ENCODE data around the gene CFAP97.
"Not testable (repeated sequence)": the region's sequence is repeated elsewhere in the genome, so short reads cannot be mapped to it uniquely, and the experiment has no call there.

CFAP97 gene

DNA sequence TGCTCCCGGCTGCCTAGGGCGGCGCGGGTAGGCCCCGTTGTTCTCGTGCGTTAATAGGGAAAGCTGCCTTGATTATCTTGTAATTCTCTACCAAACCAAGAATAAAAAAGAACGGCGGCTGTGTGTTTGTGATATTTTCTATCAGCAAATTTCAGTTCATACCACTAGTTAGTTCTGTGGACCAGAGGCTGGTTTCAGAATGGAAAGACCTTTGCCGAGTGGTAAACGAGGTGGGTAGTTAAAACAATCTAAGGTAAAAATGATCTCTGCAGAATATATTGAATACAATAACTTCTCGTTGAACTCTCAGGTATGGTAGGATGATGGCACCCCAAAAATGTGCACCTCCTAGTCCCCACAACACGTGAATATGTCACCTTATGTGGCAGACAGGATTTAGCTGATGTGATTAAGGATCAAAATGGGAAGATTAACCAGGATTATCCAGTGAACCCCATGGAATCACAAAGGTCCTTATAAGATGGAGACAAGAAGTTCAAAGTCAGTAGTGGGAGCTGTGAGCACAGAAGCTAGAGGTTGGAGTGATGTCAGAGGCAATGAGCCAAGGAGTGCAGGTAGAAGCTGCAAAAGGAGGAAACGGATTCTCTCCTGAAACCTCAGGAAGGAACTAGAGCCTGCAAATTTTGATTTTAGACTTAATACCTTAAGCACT, 574 bp upstream of the CFAP97 start:
- H3K79me2 ChIP-seq (ENCODE audit: insufficient read depth, low read depth), result peaks cover 37% of the 10 kb centered on the region
- H3K27ac ChIP-seq, result peak overlapping the region; percentile 95
- TF ChIP-seq, protein P1, sequence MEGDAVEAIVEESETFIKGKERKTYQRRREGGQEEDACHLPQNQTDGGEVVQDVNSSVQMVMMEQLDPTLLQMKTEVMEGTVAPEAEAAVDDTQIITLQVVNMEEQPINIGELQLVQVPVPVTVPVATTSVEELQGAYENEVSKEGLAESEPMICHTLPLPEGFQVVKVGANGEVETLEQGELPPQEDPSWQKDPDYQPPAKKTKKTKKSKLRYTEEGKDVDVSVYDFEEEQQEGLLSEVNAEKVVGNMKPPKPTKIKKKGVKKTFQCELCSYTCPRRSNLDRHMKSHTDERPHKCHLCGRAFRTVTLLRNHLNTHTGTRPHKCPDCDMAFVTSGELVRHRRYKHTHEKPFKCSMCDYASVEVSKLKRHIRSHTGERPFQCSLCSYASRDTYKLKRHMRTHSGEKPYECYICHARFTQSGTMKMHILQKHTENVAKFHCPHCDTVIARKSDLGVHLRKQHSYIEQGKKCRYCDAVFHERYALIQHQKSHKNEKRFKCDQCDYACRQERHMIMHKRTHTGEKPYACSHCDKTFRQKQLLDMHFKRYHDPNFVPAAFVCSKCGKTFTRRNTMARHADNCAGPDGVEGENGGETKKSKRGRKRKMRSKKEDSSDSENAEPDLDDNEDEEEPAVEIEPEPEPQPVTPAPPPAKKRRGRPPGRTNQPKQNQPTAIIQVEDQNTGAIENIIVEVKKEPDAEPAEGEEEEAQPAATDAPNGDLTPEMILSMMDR (conservative IDR thresholded peaks at IDR 0.05; ENCODE audit: low read depth, low read length), result no peak
- peak overlapping the region; percentile 99 for H3K9ac ChIP-seq
- no peak overlapping the region for H3K4me3 ChIP-seq (IDR thresholded peaks at IDR 0.05; ENCODE audit: insufficient read depth, low read depth, low read length)
- peak overlapping the region; percentile 97 for H3K4me2 ChIP-seq
- no peaks in the 10 kb centered on the region for H4K20me1 ChIP-seq (ENCODE audit: insufficient read depth)
- peaks cover 40% of the 10 kb centered on the region for H3K4me1 ChIP-seq (ENCODE audit: low read depth, poor library complexity, severe bottlenecking)
- no peaks in the 10 kb centered on the region for H3K27me3 ChIP-seq (ENCODE audit: insufficient read depth, low read depth)
- H2AFZ ChIP-seq (ENCODE audit: low read depth), result peak overlapping the region; percentile 65
- no peaks in the 10 kb centered on the region for H3K36me3 ChIP-seq (ENCODE audit: insufficient read depth)

DNA sequence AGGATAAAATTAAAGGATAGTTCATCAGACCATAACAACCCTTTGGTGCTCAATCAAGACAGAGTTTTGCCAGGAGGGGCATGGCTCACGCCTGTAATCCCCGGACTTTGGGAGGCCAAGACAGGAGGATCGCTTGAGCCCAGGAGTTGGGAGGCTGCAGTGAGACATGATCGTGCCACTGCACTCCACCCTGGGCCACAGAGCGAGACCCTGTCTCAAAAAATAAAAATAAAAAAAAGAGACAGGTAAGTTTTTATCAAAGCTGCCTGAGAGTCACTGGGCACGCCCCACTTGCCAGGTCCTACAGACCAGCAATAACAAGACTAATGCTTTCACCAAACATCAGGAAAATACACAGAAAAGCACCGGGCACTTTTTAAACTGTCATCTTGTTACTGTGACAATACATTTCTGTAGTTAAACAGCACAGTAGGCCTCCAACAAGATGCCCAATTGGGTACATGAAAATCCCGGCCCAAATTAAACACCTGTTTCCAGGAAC, 765 bp downstream of the CFAP97 start:
- H3K27me3 ChIP-seq (ENCODE audit: insufficient read depth, low read depth), result no peaks in the 10 kb centered on the region
- no peak overlapping the region for H3K4me3 ChIP-seq (IDR thresholded peaks at IDR 0.05; ENCODE audit: insufficient read depth, low read depth, low read length)
- peak overlapping the region; percentile 99 for H3K9ac ChIP-seq
- H3K4me2 ChIP-seq, result peak overlapping the region; percentile 45
- peak overlapping the region; percentile 95 for H3K27ac ChIP-seq
- H3K4me1 ChIP-seq (ENCODE audit: low read depth, poor library complexity, severe bottlenecking), result peaks cover 31% of the 10 kb centered on the region
- peaks cover 44% of the 10 kb centered on the region for H3K79me2 ChIP-seq (ENCODE audit: insufficient read depth, low read depth)
- TF ChIP-seq, protein P1 (conservative IDR thresholded peaks at IDR 0.05; ENCODE audit: low read depth, low read length), result no peak
- H2AFZ ChIP-seq (ENCODE audit: low read depth), result peak overlapping the region; percentile 90
- no peaks in the 10 kb centered on the region for H3K36me3 ChIP-seq (ENCODE audit: insufficient read depth)
- H4K20me1 ChIP-seq (ENCODE audit: insufficient read depth), result no peaks in the 10 kb centered on the region

DNA sequence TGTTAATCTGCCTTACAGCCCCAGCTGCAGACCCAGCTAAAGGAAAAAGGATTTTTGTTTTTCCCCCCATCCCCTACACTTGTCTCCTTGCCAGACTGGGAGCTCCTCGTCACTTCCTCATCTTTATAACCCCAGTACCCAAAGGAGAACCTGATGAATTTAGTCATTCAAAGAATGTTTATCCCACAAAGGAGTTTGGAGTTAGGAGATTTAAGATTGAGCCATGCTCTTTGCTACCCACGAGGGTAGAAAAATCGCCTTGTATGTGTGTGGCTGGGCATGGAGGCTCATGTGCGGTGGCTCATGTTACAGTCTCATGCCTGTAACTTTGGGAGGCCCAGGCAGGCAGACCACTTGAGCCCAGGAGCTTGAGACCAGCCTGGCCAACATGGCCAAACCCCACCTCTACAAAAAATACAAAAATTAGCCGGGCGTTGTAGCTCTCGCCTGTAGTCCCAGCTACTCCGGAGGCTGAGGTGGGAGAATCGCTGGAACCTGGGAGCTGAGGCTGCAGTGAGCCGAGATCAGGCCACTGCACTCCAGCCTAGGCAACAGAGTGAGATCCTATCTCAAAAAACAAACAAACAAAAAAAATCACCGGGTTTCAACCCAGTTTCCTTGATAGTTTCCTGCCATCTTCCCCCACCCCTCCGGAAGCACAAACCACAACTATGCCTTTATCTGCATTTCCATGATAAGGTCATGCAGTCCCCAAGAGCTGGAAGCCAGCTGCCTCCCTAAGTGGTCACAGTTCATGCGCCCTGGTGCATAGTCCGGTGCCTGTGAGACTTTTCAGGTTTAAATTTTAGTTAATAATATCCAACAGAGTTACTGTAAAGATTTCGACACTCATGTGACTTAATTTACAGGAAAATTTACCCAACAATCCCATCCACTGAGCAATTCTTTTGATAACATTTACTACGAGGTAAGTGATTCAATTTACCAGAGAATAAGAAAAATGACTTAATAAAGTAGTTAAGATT, 1.5 kb downstream of the CFAP97 start:
- no peaks in the 10 kb centered on the region for H4K20me1 ChIP-seq (ENCODE audit: insufficient read depth)
- peaks cover 31% of the 10 kb centered on the region for H3K4me1 ChIP-seq (ENCODE audit: low read depth, poor library complexity, severe bottlenecking)
- no peak overlapping the region for H3K4me3 ChIP-seq (IDR thresholded peaks at IDR 0.05; ENCODE audit: insufficient read depth, low read depth, low read length)
- H3K9ac ChIP-seq, result peak overlapping the region; percentile 99; the same call in 1 of the 2 replicates
- peak overlapping the region; percentile 45 for H3K4me2 ChIP-seq
- H3K27ac ChIP-seq, result 0 out of 2 replicates have a peak overlapping the region, but pooled peaks have one; percentile 95
- H3K27me3 ChIP-seq (ENCODE audit: insufficient read depth, low read depth), result no peaks in the 10 kb centered on the region
- peaks cover 44% of the 10 kb centered on the region for H3K79me2 ChIP-seq (ENCODE audit: insufficient read depth, low read depth)
- no peaks in the 10 kb centered on the region for H3K36me3 ChIP-seq (ENCODE audit: insufficient read depth)
- H2AFZ ChIP-seq (ENCODE audit: low read depth), result no peak overlapping the region
- TF ChIP-seq, protein P1 (conservative IDR thresholded peaks at IDR 0.05; ENCODE audit: low read depth, low read length), result no peak

DNA sequence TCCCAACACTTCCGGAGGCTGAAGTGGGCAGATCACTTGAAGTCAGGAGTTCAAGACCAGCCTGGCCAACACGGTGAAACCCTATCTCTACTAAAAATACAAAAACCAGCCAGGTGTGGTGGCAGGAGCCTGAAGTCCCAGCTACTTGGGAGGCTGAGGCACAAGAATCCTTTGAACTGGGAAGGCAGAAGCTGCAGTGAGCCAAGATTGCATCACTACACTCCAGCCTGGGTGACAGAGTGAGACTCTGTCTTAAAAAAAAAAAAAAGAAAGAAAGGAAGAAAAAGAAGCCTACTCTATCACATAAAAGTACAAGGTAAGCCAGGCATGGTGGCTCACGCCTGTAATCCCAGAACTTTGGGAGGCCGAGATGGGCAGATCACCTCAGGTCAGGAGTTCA, 5.6 kb downstream of the CFAP97 start:
- not testable (repeated sequence) for H3K27me3 ChIP-seq (ENCODE audit: insufficient read depth, low read depth); H3K4me2 ChIP-seq; H2AFZ ChIP-seq (ENCODE audit: low read depth); H3K27ac ChIP-seq; H3K4me3 ChIP-seq (IDR thresholded peaks at IDR 0.05; ENCODE audit: insufficient read depth, low read depth, low read length); H3K36me3 ChIP-seq (ENCODE audit: insufficient read depth); H3K9ac ChIP-seq; H4K20me1 ChIP-seq (ENCODE audit: insufficient read depth)
- peaks cover 39% of the 10 kb centered on the region for H3K79me2 ChIP-seq (ENCODE audit: insufficient read depth, low read depth)
- peaks cover 12% of the 10 kb centered on the region for H3K4me1 ChIP-seq (ENCODE audit: low read depth, poor library complexity, severe bottlenecking)

Data from KMS-11 (cell line).